HG02678 (cell line): ENCODE measurements around the gene LRRC27.

Source experiments
- ATAC-seq: cut with Tn5 transposase; IDR thresholded peaks from one replicate; pipeline ENCODE4 v1.9.1; 2021; ENCODE audit warnings: mild to moderate bottlenecking, moderate library complexity; ENCODE audit not compliant: unreplicated experiment

LRRC27 gene

GRCh38 chr10:132399117-132400035, 67.4 kb downstream of the LRRC27 start:
- ATAC-seq: no peak

DNA sequence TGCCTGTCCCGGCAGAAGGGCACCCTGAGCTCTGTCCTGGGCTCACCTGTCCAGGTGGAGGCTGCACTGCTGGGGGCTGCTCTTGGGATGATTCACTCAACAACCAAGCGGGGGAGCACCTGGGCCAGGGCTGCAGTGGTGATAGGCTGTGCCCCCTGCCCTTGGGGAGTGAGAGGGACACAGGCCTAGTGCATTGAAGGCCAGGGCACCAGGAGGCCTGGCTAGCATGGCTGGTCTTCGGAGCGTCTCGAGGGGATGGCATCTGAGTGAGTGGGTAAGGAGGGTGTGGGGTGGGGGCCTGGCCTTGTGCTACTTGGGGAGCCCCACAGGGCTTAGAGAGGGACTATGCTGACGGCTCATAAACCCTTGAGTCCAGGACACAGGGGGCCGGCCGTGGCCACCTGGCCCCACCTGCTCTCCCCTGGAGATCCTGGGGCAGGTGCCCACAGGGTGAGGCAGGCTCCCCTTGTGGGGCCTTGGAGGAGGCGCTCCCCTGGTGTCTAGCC, 68.1 kb downstream of the LRRC27 start:
- no peak for ATAC-seq

DNA sequence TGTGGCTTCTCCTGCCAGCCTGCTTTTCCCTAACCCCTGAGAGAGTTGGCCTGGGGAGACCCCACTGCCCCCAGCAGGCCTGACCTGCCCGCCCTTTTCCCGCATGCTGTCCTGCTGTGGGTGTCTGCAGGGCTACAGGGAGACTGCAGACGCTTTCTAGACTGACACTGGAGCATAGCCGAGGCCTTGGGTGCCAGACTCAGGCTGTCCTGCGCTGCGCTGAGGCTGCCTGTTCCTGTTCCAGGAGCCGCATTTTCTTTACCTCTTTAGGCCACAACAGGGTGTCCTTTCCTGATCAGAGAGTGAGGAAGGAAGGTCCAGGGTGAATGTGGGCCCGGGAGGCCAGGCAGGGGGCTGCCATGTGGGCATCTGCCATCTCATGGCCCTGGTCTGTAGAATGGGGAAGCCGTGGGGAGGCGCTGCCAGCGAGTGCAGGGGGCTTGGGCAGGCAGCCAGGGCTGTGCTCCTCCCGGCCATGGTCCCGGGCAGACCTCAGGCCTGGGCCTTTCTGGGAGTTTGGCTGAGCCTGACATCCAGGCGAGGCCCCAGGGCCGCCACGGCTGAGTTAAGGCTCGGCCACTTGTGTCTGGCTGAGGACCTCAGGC, 68.7 kb downstream of the LRRC27 start:
- no peak for ATAC-seq

- ATAC-seq: no peak
These were observed 69.6 kb downstream of the LRRC27 start for GRCh38 chr10:132401401-132402118.

DNA sequence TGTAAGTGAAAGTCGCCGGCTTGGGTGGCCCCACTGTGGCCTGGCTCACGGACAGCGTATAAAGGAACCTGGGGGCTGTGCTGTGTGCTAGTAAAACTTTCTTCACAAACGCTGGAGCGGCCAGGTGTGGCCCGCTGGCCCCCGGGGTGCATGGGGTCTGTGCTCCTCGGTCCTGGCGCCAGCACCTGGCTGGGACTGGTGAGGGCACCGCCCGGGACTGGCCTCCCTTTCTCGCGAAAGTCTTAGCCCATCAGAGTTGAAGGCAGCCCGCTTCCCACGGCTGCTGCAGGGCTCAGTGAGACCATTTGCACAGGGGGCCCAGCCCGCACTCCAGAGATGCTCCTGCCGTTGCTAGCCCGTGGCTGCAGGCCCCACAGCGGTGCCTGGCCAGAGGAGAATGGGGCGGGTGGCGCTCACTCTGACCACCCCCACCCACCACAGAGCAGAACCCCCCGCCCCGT, 70.8 kb downstream of the LRRC27 start:
- ATAC-seq: no peak

DNA sequence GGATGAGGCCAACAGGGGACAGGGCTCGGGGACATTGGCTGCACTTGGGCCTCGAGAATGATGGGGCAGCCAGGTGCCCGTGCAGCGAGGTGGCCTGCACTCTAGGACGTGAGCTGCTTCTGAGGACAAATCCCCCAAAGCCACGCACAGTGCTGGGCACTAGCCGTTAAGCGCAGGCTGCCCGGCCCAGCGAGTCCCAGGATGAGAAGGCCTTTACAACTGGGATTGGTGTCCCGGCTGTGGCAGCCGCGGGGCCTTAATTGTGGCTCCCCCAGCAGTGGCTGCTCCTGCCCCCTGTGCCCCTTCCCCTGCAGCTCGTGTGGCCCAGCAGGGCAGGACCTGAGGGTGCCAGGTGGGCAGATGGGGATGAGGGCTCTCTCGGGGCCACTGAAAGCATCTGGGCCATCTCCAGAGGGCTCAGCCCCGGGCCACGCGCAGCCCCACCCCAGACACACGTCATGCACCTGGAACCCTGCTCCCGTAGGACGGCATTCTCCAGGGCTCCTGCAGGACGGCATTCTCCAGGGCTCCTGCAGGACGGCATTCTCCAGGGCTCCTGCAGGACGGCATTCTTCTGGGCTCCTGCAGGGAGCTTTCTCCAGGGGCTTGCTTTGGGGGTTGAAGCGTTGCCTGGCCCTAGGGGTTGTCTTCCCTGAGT, 71.6 kb downstream of the LRRC27 start:
- no peak for ATAC-seq

DNA sequence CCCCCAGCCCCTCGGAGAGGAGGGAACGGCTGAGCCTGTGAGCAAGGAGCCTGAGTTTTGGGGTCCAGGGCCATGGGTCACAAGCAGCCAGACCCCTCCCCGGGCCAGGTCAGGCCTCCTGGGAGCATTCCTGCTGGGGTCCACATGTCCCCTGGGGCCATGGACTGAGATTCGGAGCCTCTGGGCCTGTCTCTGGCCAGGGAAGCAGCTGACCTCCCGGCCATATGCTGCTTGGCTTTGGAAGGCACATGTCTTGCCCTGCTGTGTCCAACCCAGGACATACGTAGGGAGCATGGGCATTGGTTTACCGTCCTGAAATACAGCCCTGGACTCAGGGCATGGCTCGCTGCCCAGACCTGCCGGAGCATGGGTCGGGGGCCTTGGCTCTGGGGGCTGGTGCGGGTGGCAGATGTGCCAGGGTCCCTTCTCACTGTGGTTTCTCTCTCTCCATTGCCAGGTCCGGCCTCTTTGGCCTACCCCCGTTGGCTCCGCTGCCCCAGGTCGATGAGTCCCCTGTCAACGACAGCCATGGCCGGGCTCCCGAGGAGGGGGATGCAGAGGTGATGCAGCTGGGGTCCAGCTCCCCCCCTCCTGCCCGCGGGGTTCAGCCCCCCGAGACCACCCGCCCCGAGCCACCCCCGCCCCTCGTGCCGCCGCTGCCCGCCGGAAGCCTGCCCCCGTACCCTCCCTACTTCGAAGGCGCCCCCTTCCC, 72.3 kb downstream of the LRRC27 start:
- ATAC-seq: no peak

- ATAC-seq: no peak
These were observed 73.0 kb downstream of the LRRC27 start for GRCh38 chr10:132404911-132405462.

DNA sequence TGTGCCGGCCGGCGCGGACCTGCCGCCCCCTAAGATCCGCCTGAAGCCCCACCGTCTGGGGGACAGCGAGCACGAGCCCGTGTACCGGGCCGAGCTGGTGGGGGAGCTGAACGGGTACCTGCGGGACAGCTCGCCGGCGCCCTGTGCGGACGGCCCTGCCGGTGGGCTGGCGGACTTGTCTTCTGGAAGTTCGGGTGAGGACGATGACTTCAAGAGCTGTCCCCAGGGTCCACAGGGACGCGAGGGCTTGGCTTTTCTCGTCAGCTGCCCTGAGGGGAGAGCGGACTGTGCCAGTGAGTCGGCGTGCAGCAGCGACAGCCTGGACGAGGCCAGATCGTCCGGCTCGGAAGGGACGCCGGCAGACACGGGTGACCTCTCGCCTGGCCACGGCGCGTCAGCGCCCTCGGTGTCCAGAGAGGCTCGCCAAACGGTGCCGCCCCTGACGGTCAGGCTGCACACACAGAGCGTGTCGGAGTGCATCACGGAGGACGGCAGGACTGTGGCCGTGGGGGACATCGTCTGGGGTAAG, 73.5 kb downstream of the LRRC27 start:
- ATAC-seq: no peak

DNA sequence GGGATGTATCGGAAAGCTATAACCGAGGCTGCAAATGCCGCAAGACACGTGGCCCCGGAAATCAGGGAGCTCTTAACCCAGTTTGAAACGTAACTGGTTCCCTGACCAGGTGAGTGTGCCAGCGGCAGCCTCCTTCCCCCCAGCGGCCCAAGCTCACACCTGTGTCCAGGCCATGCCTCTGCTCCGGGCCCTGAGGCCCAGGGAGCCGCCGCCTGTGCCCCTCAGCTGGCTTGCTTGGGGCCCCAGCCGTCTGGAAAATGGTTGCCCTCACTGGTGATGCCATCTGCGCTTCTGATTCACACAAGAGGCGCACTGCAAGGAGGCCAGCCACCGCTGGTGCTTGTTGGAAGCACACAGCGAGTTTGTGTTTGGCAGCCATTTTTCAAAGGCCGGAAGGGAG, 74.2 kb downstream of the LRRC27 start:
- no peak for ATAC-seq

DNA sequence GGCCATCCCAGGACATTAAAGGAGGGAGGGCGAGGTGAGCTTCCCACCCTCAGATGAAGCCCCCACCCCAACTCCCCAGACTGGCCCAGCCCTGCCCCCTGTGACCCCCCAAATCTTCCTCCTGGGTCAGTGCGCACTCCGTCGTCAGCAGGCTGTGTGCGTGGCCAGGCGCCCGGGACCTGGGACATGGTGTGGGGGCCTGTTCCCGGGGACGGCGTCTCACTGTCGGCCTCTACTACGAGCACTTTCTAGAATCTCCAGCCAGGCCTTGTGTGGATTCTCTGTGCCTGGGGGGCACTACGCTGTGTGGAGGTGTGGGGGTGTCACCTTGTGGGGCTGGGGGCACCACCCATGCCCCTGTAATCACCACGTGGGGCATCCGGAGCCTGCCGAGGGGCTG, 74.8 kb downstream of the LRRC27 start:
- no peak for ATAC-seq

DNA sequence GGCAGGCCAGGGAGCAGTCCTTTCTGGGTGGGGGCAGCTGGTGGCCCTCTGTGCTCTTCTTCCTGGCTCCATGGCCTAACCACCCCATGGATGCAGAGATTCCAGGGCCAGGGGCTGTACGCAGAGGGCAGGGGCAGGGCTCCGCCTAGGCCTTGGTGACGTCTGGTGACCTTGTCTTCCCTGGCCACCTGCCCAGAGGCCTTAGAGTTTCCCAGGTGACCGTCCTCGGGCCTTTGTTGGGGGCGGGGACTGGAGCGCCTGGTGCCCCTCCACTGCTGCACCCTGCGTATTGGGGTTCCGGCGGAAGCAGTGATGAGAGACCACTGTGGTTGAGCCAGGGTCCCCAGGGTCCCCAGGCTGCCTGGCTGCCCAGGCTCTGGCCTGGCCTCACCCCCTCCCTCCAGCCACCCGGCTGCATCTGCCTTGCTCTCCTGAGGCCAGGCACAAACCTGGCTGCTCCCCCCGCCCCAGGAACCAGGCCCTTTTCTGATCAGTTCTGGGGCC, 75.3 kb downstream of the LRRC27 start:
- ATAC-seq: no peak

- ATAC-seq: no peak
These were observed 75.9 kb downstream of the LRRC27 start for GRCh38 chr10:132407846-132408278.

- no peak for ATAC-seq
These were observed 76.4 kb downstream of the LRRC27 start for GRCh38 chr10:132408367-132408781.

DNA sequence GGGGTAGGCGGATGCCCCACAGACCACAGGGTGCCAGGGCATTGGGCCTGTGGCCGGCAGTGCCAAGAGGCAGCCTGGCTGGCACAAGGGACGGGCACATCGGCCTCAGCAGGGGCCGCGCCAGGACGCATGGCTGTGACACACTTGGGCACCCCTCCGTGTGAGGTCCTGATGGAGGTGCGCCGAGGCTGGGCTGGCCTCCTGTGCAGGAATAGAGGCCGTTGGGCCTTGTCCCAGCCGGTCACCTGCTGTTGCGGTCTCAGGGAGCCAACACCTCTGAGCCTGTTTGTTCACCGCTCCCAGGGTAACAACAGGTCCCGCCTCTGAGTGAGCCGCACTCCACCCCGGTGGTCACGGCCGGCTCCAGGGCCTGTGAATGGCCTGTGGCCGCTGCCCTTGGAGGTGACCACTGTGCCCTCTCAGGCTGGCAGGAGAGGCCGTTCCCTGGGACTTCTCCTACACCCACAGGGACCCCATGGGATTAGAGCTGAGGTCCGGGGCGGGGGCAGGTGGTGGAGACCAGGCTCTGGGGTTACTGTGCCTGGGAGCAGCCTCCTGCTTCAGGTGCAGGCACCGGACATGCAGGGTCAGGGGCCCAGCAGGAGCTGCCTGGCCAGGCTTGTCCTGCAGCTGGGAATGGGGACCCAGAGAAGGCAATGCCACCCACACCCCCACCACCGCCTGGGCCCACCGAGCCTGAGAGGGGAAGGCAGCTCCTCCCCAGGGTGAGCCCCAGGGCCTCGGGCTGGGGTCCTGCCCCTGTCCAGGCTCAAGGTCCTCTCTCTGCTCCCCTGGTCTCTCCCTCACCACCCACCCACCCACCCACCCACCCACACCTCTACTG, 77.1 kb downstream of the LRRC27 start:
- no peak for ATAC-seq

DNA sequence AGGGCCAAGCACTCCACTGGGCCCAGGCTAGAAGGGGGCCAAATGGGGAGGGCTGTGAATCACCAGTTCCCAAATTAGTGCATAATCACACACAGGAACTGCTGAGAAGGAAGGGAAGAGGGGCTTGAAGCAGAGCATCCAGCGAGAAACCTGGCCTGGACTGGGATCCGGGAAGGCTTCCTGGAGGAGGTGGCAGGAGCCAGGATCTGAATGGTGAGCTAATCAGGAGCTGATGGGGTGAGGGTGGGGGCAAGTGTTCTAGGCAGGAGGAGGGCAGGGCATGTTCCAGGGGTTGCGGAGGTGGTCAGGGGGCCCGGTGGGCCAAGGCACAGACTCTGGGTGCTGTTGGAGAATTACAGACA, 77.7 kb downstream of the LRRC27 start:
- no peak for ATAC-seq

GRCh38 chr10:132410056-132410778, 78.2 kb downstream of the LRRC27 start:
- no peak for ATAC-seq
